GM12878 (cell line): ENCODE data around the gene PINLYP. TPM values are rescaled to one million over a fixed set of nuclear protein-coding genes. Genes with fewer than 3 reads are reported as not detected.

Source experiments
- CBFB ChIP-seq: IDR thresholded peaks from 2 replicates; pipeline ENCODE4 v1.6.1; 2016; ENCODE audit warnings: antibody characterized with exemption, low read depth
- CBX3 ChIP-seq: fragments of 200-600 bp; sonication (generic); IDR thresholded peaks from 2 replicates; pipeline ENCODE4 v1.6.1; 2016; ENCODE audit warnings: low read depth, borderline replicate concordance
- CUX1 ChIP-seq: IDR thresholded peaks from 2 replicates; pipeline ENCODE4 v1.6.1; 2012; ENCODE audit warnings: improper control_type of control experiment, low read depth, low read length; ENCODE audit not compliant: insufficient replicate concordance
- DPF2 ChIP-seq: fragments of 450-650 bp; IDR thresholded peaks from 2 replicates; pipeline ENCODE4 v1.6.1; 2017; ENCODE audit warnings: mild to moderate bottlenecking
- E4F1 ChIP-seq: fragments of 450-650 bp; IDR thresholded peaks from 2 replicates; pipeline ENCODE4 v1.6.1; 2018; ENCODE audit warnings: borderline replicate concordance, mild to moderate bottlenecking; ENCODE audit not compliant: partially characterized antibody
- IRF3 ChIP-seq: fragments of 450-650 bp; IDR thresholded peaks from 2 replicates; pipeline ENCODE4 v1.6.1; 2014; ENCODE audit warnings: mild to moderate bottlenecking
- KLF5 ChIP-seq: fragments of 450-650 bp; IDR thresholded peaks from 2 replicates; pipeline ENCODE4 v1.6.1; 2014; ENCODE audit warnings: mild to moderate bottlenecking; ENCODE audit not compliant: partially characterized antibody
- PML ChIP-seq: IDR thresholded peaks from 2 replicates; pipeline ENCODE4 v1.6.1; 2012; ENCODE audit warnings: low read length, inconsistent platforms
- REST ChIP-seq: IDR thresholded peaks from 2 replicates; pipeline ENCODE4 v1.6.1; 2012; ENCODE audit warnings: mild to moderate bottlenecking, low read depth, low read length
- TBL1XR1 ChIP-seq: IDR thresholded peaks from 2 replicates; pipeline ENCODE4 v1.6.1; 2012; ENCODE audit warnings: low read depth, low read length, improper control_type of control experiment
- ZBTB11 ChIP-seq: fragments of 450-650 bp; formaldehyde crosslinking; IDR thresholded peaks from 2 replicates; pipeline ENCODE4 v1.5.0; 2022; ENCODE audit warnings: mild to moderate bottlenecking, missing genetic modification characterization
- ZNF622 ChIP-seq: fragments of 450-650 bp; IDR thresholded peaks from 2 replicates; pipeline ENCODE4 v1.6.1; 2017; ENCODE audit warnings: mild to moderate bottlenecking, inconsistent platforms
- polyA plus RNA-seq, 11 experiments: library from polyadenylated mRNA; depleted of rRNA in 4 of 11; unstranded in 6 of 11; stranded (reverse) in 5 of 11; fragments of >200 nt; fragmentation: Nextera tagmentation in 4 of 11; fragmentation: Illumina TruSeq in 1 of 11; extraction: Ambion mirVana in 4 of 11; extraction: Trizol in 1 of 11; gene quantifications; 1 replicate in 1 of 11; 2 replicates in 10 of 11; pipeline versions ENCODE4 v1.2.1 to v1.2.3, GENCODE V29; 2011 to 2016; ENCODE audit warnings: inconsistent platforms in 2 of 11, missing spikeins in 2 of 11, low read depth in 1 of 11
- total RNA-seq, 4 experiments: library from RNA; depleted of rRNA in 3 of 4; stranded (reverse); fragments of >200 nt in 3 of 4; fragmentation: Illumina TruSeq in 1 of 4; extraction: Trizol in 1 of 4; gene quantifications; 2 replicates each; pipeline versions ENCODE4 v1.2.1 to v1.2.3, GENCODE V29; 2013 to 2021

PINLYP gene
- total and polyA plus RNA-seq, 10 of the 15 experiments (the other 5 are each of a cell fraction or from before 2014, with no cell fraction given): 1.0 to 26.9 (median 11.4) TPM

GRCh38 chr19:43526884-43527859 is 48.4 kb upstream of the PINLYP start, which contains the start of gene ETHE1 (continued):
- TF ChIP-seq ZBTB11 (no peak), TBL1XR1 (no peak), ZNF622 (no peak), CBX3 (no peak), CUX1 (no peak), DPF2 (no peak; the same call in 1 of the 2 replicates), IRF3 (no peak), E4F1 (no peak), KLF5 (no peak), CBFB (no peak), REST (no peak), PML (no peak)
